ENCODE data around the gene CLCN6. TPM values are rescaled to one million over a fixed set of nuclear protein-coding genes. Genes with fewer than 3 reads are reported as not detected.

The CLCN6 gene
- total and polyA plus RNA-seq, 2 of the 13 experiments (the other 11 are each of a cell fraction or from before 2014, with no cell fraction given) = 14.9 to 19.3 TPM

DNA sequence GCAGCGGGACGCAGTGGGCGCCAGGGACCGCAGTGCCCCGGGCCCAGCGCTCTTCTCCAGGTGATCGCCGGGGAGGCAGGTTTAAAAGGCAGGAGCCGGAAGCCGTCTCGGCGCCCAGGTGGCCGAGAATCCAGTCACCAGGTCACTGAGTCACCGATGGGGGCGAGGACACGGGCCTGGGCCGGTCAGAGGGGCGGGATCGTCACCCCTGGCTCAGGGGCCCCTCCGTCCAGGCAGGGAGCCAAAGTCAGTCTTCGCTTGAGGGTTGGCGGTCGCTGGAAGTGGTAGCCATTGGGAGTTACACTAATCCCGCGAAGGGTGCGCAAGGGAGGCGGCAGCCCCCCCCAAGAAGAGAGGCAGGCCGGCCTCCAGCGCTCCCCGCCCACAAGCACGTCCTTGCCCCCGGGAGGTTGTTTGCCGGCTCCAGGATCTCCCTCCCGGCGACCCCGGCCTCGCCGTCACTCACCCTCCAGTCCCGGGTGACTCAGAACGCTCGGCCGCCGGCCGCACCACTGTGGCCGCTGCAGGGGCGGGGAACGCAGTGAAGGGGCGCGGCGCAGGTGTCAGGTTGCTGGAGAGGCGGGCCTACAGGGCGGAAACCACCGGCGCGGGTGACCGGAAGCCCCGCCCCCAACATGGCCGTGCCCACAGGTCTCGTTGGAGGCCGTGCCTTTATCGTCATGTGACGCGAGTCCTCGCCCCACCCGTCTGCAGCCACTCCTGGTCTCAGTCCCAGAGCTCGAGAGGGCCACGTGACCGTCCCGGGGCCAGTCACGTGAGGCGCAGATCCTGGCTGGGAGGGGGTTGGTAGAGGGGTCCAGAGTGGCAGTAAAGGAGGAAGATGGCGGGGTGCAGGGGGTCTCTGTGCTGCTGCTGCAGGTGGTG is at the start of gene CLCN6, which contains the start of gene MTHFR (continued):
- TF ChIP-seq MAFK (conservative IDR thresholded peaks at IDR 0.05 in 1 of 2, IDR thresholded peaks at IDR 0.05 in 1 of 2; ENCODE audit: low read length in 2 of 2) (no peak), TMF1 (CRISPR knock-in tag; IDR thresholded peaks at IDR 0.05; ENCODE audit: low read depth) (no peak), AGO2 (optimal IDR thresholded peaks at IDR 0.05; ENCODE audit: low read depth, low read length) (peak; percentile 71), SAFB2 (CRISPR knock-in tag; IDR thresholded peaks at IDR 0.05; ENCODE audit: borderline replicate concordance, low read depth) (0 out of 2 replicates have a peak, but pooled peaks have one; percentile 22), DMAP1 (CRISPR knock-in tag; IDR thresholded peaks at IDR 0.05) (peak; percentile 76; the same call in 1 of the 2 replicates), ZNF563 (CRISPR knock-in tag; IDR thresholded peaks at IDR 0.05) (peak; percentile 72; the same call in 1 of the 2 replicates), MXI1 (IDR thresholded peaks at IDR 0.05; ENCODE audit: borderline replicate concordance, low read depth, low read length) (peak; percentile 72; the same call in 1 of the 3 replicates), ZNF101 (CRISPR knock-in tag; IDR thresholded peaks at IDR 0.05; ENCODE audit: borderline replicate concordance, low read depth) (no peak), HDAC6 (IDR thresholded peaks at IDR 0.05; ENCODE audit: low read depth, low read length) (no peak), ZNF562 (CRISPR knock-in tag; IDR thresholded peaks at IDR 0.05; ENCODE audit: borderline replicate concordance) (no peak), ZNF556 (CRISPR knock-in tag; IDR thresholded peaks at IDR 0.05; ENCODE audit: borderline replicate concordance) (peak; percentile 63; the same call in 1 of the 2 replicates), TEAD3 (CRISPR knock-in tag; optimal IDR thresholded peaks at IDR 0.05; ENCODE audit: borderline replicate concordance) (peak; percentile 47), NBN (conservative IDR thresholded peaks at IDR 0.05) (no peak), FOXK2 (IDR thresholded peaks at IDR 0.05) (no peak; the same call in 1 of the 2 replicates), ETV6 (CRISPR knock-in tag; conservative IDR thresholded peaks at IDR 0.05) (peak; percentile 23), FOXP1 (IDR thresholded peaks at IDR 0.05) (no peak), FOXP1 (CRISPR knock-in tag; IDR thresholded peaks at IDR 0.05) (0 out of 2 replicates have a peak, but pooled peaks have one; percentile 28), GLI4 (CRISPR knock-in tag; IDR thresholded peaks at IDR 0.05; ENCODE audit: borderline replicate concordance) (no peak)
- TF ChIP-seq, protein P1, sequence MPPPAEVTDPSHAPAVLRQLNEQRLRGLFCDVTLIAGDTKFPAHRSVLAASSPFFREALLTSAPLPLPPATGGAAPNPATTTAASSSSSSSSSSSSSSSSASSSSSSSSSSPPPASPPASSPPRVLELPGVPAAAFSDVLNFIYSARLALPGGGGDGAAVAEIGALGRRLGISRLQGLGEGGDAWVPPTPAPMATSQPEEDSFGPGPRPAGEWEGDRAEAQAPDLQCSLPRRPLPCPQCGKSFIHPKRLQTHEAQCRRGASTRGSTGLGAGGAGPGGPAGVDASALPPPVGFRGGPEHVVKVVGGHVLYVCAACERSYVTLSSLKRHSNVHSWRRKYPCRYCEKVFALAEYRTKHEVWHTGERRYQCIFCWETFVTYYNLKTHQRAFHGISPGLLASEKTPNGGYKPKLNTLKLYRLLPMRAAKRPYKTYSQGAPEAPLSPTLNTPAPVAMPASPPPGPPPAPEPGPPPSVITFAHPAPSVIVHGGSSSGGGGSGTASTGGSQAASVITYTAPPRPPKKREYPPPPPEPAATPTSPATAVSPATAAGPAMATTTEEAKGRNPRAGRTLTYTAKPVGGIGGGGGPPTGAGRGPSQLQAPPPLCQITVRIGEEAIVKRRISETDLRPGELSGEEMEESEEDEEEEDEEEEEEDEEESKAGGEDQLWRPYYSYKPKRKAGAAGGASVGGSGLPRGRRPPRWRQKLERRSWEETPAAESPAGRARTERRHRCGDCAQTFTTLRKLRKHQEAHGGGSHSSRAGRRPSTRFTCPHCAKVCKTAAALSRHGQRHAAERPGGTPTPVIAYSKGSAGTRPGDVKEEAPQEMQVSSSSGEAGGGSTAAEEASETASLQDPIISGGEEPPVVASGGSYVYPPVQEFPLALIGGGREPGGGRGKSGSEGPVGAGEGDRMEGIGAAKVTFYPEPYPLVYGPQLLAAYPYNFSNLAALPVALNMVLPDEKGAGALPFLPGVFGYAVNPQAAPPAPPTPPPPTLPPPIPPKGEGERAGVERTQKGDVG (CRISPR knock-in tag; IDR thresholded peaks at IDR 0.05; ENCODE audit: borderline replicate concordance) = peak; percentile 81
- TF ChIP-seq, protein P2, sequence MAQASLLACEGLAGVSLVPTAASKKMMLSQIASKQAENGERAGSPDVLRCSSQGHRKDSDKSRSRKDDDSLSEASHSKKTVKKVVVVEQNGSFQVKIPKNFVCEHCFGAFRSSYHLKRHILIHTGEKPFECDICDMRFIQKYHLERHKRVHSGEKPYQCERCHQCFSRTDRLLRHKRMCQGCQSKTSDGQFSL (CRISPR knock-in tag; IDR thresholded peaks at IDR 0.05) = peak; percentile 90
- TF ChIP-seq, protein P3, sequence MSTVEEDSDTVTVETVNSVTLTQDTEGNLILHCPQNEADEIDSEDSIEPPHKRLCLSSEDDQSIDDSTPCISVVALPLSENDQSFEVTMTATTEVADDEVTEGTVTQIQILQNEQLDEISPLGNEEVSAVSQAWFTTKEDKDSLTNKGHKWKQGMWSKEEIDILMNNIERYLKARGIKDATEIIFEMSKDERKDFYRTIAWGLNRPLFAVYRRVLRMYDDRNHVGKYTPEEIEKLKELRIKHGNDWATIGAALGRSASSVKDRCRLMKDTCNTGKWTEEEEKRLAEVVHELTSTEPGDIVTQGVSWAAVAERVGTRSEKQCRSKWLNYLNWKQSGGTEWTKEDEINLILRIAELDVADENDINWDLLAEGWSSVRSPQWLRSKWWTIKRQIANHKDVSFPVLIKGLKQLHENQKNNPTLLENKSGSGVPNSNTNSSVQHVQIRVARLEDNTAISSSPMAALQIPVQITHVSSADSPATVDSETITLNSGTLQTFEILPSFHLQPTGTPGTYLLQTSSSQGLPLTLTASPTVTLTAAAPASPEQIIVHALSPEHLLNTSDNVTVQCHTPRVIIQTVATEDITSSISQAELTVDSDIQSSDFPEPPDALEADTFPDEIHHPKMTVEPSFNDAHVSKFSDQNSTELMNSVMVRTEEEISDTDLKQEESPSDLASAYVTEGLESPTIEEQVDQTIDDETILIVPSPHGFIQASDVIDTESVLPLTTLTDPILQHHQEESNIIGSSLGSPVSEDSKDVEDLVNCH (CRISPR knock-in tag; IDR thresholded peaks at IDR 0.05) = no peak
- TF ChIP-seq, protein P4, sequence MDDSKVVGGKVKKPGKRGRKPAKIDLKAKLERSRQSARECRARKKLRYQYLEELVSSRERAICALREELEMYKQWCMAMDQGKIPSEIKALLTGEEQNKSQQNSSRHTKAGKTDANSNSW (CRISPR knock-in tag; IDR thresholded peaks at IDR 0.05; ENCODE audit: borderline replicate concordance) = no peak

Measured in HepG2 (cell line).